H1 (cell line): ENCODE data around the gene SLC25A47. TPM values are rescaled to one million over a fixed set of nuclear protein-coding genes. Genes with fewer than 3 reads are reported as not detected.

ENCODE experiments used
- CTCF ChIA-PET: fragments of 300-600 bp; sonication (Branson Sonifier 250); formaldehyde crosslinking; loops from one replicate; lab custom pipeline; 2021; ENCODE audit not compliant: partially characterized antibody; lab: Charles Lee
- POLR2A ChIA-PET: fragments of 300-600 bp; sonication (Branson Sonifier 250); formaldehyde crosslinking; loops from one replicate; lab custom pipeline; 2021; ENCODE audit warnings: inconsistent platforms; ENCODE audit not compliant: partially characterized antibody; lab: Charles Lee
- DNase-seq, 2 experiments: peaks; one replicate each; pipeline versions ENCODE4 v3.0.0 to v3.0.0-alpha.2; 2010 to 2022; ENCODE audit warnings: low spot score in 2 of 2, low read depth in 1 of 2, mixed read lengths in 1 of 2
- FAIRE-seq: peaks from 2 replicates; lab custom pipeline; 2011; peaks lifted over from hg19 to GRCh38; lab: Jason Lieb, UNC
- H2AFZ ChIP-seq: 2 replicates; pipeline ENCODE4 v1.8.1; 2012; ENCODE audit warnings: low read length, inconsistent platforms
- H2AK5ac ChIP-seq: 2 replicates; pipeline ENCODE4 v1.6.1; 2013; ENCODE audit warnings: low read depth, low read length
- H2BK120ac ChIP-seq: replicated peaks from 2 replicates; pipeline ENCODE3; 2013; ENCODE audit warnings: low read depth, low read length, inconsistent platforms
- H2BK12ac ChIP-seq: 2 replicates; pipeline ENCODE4 v1.6.1; 2013; ENCODE audit warnings: low read depth, low read length
- H2BK15ac ChIP-seq: 2 replicates; pipeline ENCODE4 v1.6.1; 2013; ENCODE audit warnings: low read length
- H2BK20ac ChIP-seq: 2 replicates; pipeline ENCODE4 v1.6.1; 2013; ENCODE audit warnings: low read length
- H2BK5ac ChIP-seq: 2 replicates; pipeline ENCODE4 v1.6.1; 2013; ENCODE audit warnings: low read depth, low read length
- H3K14ac ChIP-seq: 2 replicates; pipeline ENCODE4 v1.6.1; 2013; ENCODE audit warnings: inconsistent platforms; ENCODE audit not compliant: insufficient read length
- H3K18ac ChIP-seq: 2 replicates; pipeline ENCODE4 v1.6.1; 2013; ENCODE audit warnings: low read length; ENCODE audit errors: extremely low read depth
- H3K23ac ChIP-seq: 2 replicates; pipeline ENCODE4 v1.6.1; 2013; ENCODE audit warnings: inconsistent platforms; ENCODE audit not compliant: insufficient read length
- H3K23me2 ChIP-seq: 2 replicates; pipeline ENCODE4 v1.6.1; 2013; ENCODE audit warnings: low read depth, low read length
- H3K27ac ChIP-seq: 2 replicates; pipeline ENCODE4 v1.6.1; 2011; ENCODE audit warnings: low read depth, low read length, inconsistent platforms
- H3K27me3 ChIP-seq, 4 experiments: replicated peaks in 1 of 4; 1 replicate in 1 of 4; 2 replicates in 3 of 4; pipeline versions ENCODE4 v1.6.1 to v1.8.1; 2011 to 2013; ENCODE audit warnings: low read length in 3 of 4, mild to moderate bottlenecking in 3 of 4, inconsistent platforms in 2 of 4, mixed read lengths in 2 of 4, moderate library complexity in 1 of 4; ENCODE audit not compliant: control insufficient read depth in 3 of 4, insufficient read depth in 3 of 4; ENCODE audit errors: extremely low read depth in 1 of 4
- H3K36me3 ChIP-seq, 4 experiments: 2 replicates each; pipeline versions ENCODE4 v1.6.1 to v1.8.1; 2011 to 2013; ENCODE audit warnings: mild to moderate bottlenecking in 4 of 4, low read length in 3 of 4, moderate library complexity in 2 of 4, control low read depth in 1 of 4, inconsistent platforms in 1 of 4; ENCODE audit not compliant: insufficient read depth in 4 of 4, control insufficient read depth in 2 of 4
- H3K4ac ChIP-seq: replicated peaks from 2 replicates; pipeline ENCODE3; 2013; ENCODE audit warnings: low read length, low read depth, mixed read lengths, inconsistent platforms; ENCODE audit not compliant: insufficient read length
- H3K4me1 ChIP-seq, 4 experiments: replicated peaks in 1 of 4; 1 replicate in 1 of 4; 2 replicates in 3 of 4; pipeline versions ENCODE4 v1.6.1 to v1.8.1; 2011 to 2013; ENCODE audit warnings: low read length in 3 of 4, inconsistent platforms in 2 of 4, mixed read lengths in 1 of 4; ENCODE audit not compliant: insufficient read depth in 4 of 4, control insufficient read depth in 3 of 4
- H3K4me2 ChIP-seq, 2 experiments: 2 replicates each; pipeline versions ENCODE4 v1.6.1 to v1.8.1; 2011 to 2013; ENCODE audit warnings: low read depth in 2 of 2, low read length in 2 of 2, control low read depth in 1 of 2, inconsistent platforms in 1 of 2, mild to moderate bottlenecking in 1 of 2; ENCODE audit not compliant: insufficient read depth in 1 of 2
- H3K4me3 ChIP-seq, 4 experiments: fragments of 200-600, 300-600 bp in 1 of 4; sonication (generic), shearing (Covaris generic), sonication (Bioruptor Twin) in 1 of 4; 2 replicates each; pipeline versions ENCODE4 v1.5.1 to v1.8.1; 2011 to 2016; ENCODE audit warnings: low read length in 4 of 4, low read depth in 3 of 4, control low read depth in 2 of 4, inconsistent platforms in 2 of 4, mild to moderate bottlenecking in 2 of 4, mixed read lengths in 1 of 4, moderate library complexity in 1 of 4; ENCODE audit not compliant: insufficient read depth in 2 of 4; ENCODE audit errors: extremely low read depth in 1 of 4
- H3K56ac ChIP-seq: replicated peaks from 2 replicates; pipeline ENCODE3; 2013; ENCODE audit warnings: low read depth, mild to moderate bottlenecking, mixed read lengths, low read length, inconsistent platforms; ENCODE audit not compliant: insufficient read length
- H3K79me1 ChIP-seq: 2 replicates; pipeline ENCODE4 v1.6.1; 2013; ENCODE audit warnings: low read depth, low read length, control low read depth
- H3K79me2 ChIP-seq, 2 experiments: 2 replicates each; pipeline versions ENCODE4 v1.6.1 to v1.8.1; 2012 to 2013; ENCODE audit warnings: low read length in 2 of 2, mild to moderate bottlenecking in 2 of 2, inconsistent platforms in 1 of 2; ENCODE audit not compliant: insufficient read depth in 2 of 2, control insufficient read depth in 1 of 2
- H3K9ac ChIP-seq, 4 experiments: replicated peaks in 1 of 4; 1 replicate in 1 of 4; 2 replicates in 3 of 4; pipeline versions ENCODE4 v1.6.1 to v1.8.1; 2011 to 2013; ENCODE audit warnings: low read depth in 3 of 4, low read length in 3 of 4, control low read depth in 2 of 4, mild to moderate bottlenecking in 2 of 4, moderate library complexity in 2 of 4, inconsistent platforms in 1 of 4; ENCODE audit errors: extremely low read depth in 1 of 4
- H3K9me3 ChIP-seq, 2 experiments: 2 replicates each; pipeline versions ENCODE4 v1.6.1 to v1.8.1; 2012 to 2013; ENCODE audit warnings: mild to moderate bottlenecking in 2 of 2, moderate library complexity in 2 of 2, control low read depth in 1 of 2, inconsistent platforms in 1 of 2, low read depth in 1 of 2, low read length in 1 of 2, mixed read lengths in 1 of 2; ENCODE audit not compliant: insufficient read depth in 2 of 2
- H4K20me1 ChIP-seq, 2 experiments: replicated peaks in 1 of 2; 2 replicates each; pipeline versions ENCODE3 to v1.8.1; 2011 to 2013; ENCODE audit warnings: inconsistent platforms in 2 of 2, low read length in 2 of 2, mild to moderate bottlenecking in 1 of 2; ENCODE audit not compliant: insufficient read depth in 2 of 2, control insufficient read depth in 1 of 2
- H4K5ac ChIP-seq: 2 replicates; pipeline ENCODE4 v1.6.1; 2013; ENCODE audit warnings: low read length, low read depth, mixed read lengths, inconsistent platforms; ENCODE audit not compliant: insufficient read length
- H4K8ac ChIP-seq: 2 replicates; pipeline ENCODE4 v1.8.0; 2013; ENCODE audit warnings: mild to moderate bottlenecking, moderate library complexity, low read length, inconsistent platforms; ENCODE audit not compliant: insufficient read depth; ENCODE audit errors: extremely low read depth
- H4K91ac ChIP-seq: replicated peaks from 2 replicates; pipeline ENCODE3; 2013; ENCODE audit warnings: low read length, mixed read lengths, inconsistent platforms; ENCODE audit not compliant: insufficient read length
- ASH2L ChIP-seq: fragments of 200-600, 300-600 bp; sonication (generic); IDR thresholded peaks from one replicate; pipeline ENCODE4 v1.7.1; 2017; ENCODE audit warnings: low read length
- EZH2 ChIP-seq: fragments of 200-600 bp; sonication (generic); IDR thresholded peaks from 2 replicates; pipeline ENCODE4 v1.7.1; 2012; ENCODE audit warnings: low read depth, mild to moderate bottlenecking, moderate library complexity, low read length, inconsistent platforms; ENCODE audit not compliant: severe bottlenecking
- KDM1A ChIP-seq: fragments of 200-600, 300-600 bp; sonication (generic); IDR thresholded peaks from 2 replicates; pipeline ENCODE4 v1.7.1; 2016; ENCODE audit warnings: mild to moderate bottlenecking, low read length, borderline replicate concordance
- KDM4A ChIP-seq: IDR thresholded peaks from one replicate; pipeline ENCODE4 v1.7.1; 2012; ENCODE audit warnings: low read depth, mild to moderate bottlenecking, moderate library complexity, low read length, inconsistent platforms; ENCODE audit not compliant: severe bottlenecking
- NRF1 ChIP-seq: IDR thresholded peaks from 2 replicates; pipeline ENCODE4 v1.6.1; 2011; ENCODE audit warnings: mild to moderate bottlenecking, low read depth, low read length, improper control_type of control experiment
- SIRT6 ChIP-seq: IDR thresholded peaks from one replicate; pipeline ENCODE4 v1.7.1; 2012; ENCODE audit warnings: low read length, inconsistent platforms
- TBP ChIP-seq: IDR thresholded peaks from 2 replicates; pipeline ENCODE4 v1.6.1; 2011; ENCODE audit warnings: low read depth, low read length, improper control_type of control experiment
- TCF12 ChIP-seq: IDR thresholded peaks from 2 replicates; pipeline ENCODE4 v1.6.1; 2011; ENCODE audit warnings: low read depth, mild to moderate bottlenecking, low read length
- YY1 ChIP-seq: IDR thresholded peaks from 2 replicates; pipeline ENCODE4 v1.6.1; 2011; ENCODE audit warnings: low read depth, mild to moderate bottlenecking, low read length
- ZNF274 ChIP-seq: IDR thresholded peaks from 2 replicates; pipeline ENCODE4 v1.7.0; 2012; ENCODE audit warnings: low read length, borderline replicate concordance; ENCODE audit errors: extremely low read depth
- WGBS, 2 experiments: shearing (Covaris generic) in 1 of 2; methylation state at CpG; one replicate each; pipeline versions ENCODE4 v1.1.6 to v1.1.7; 2013 to 2015; ENCODE audit warnings: low lambda C conversion rate in 2 of 2, mixed read lengths in 2 of 2, inconsistent platforms in 1 of 2, low coverage in 1 of 2, missing lambda C conversion rate in 1 of 2; ENCODE audit not compliant: insufficient replicate concordance in 2 of 2, insufficient coverage in 1 of 2, insufficient read length in 1 of 2; ENCODE audit errors: extremely low coverage in 1 of 2, missing lambda C conversion rate in 1 of 2; 5-methylcytosine and 5-hydroxymethylcytosine counted together
- polyA plus RNA-seq, 7 experiments: library from polyadenylated mRNA; depleted of rRNA in 3 of 7; stranded (reverse) in 5 of 7; unstranded in 2 of 7; fragments of >200 nt in 5 of 7; fragments of 200-250 nt in 2 of 7; gene quantifications; 1 replicate in 5 of 7; 2 replicates in 1 of 7; 4 replicates in 1 of 7; pipeline versions ENCODE4 v1.2.1 to v1.2.3, GENCODE V29; 2011 to 2013; ENCODE audit warnings: missing spikeins in 2 of 7, mixed read lengths in 2 of 7
- total RNA-seq: library from RNA; stranded (reverse); fragmentation: NEBNext Ultra II Directional; extraction: Animal tissue kit (Norgen Biotek cat#: 25700); gene quantifications from 2 replicates; pipeline ENCODE4 v1.2.1, GENCODE V29; 2021
- TF ChIP-seq, protein P1 (sequence below): IDR thresholded peaks from 2 replicates; pipeline ENCODE4 v1.6.1; 2012; ENCODE audit warnings: low read length, inconsistent platforms
- TF ChIP-seq, protein P2 (sequence below): IDR thresholded peaks from 2 replicates; pipeline ENCODE4 v1.6.1; 2011; ENCODE audit warnings: low read depth, mild to moderate bottlenecking, low read length; ENCODE audit not compliant: insufficient read depth

Gene SLC25A47
- total and polyA plus RNA-seq, 2 of the 8 experiments (the other 6 are each of a cell fraction or from before 2014, with no cell fraction given), result not detected

DNA sequence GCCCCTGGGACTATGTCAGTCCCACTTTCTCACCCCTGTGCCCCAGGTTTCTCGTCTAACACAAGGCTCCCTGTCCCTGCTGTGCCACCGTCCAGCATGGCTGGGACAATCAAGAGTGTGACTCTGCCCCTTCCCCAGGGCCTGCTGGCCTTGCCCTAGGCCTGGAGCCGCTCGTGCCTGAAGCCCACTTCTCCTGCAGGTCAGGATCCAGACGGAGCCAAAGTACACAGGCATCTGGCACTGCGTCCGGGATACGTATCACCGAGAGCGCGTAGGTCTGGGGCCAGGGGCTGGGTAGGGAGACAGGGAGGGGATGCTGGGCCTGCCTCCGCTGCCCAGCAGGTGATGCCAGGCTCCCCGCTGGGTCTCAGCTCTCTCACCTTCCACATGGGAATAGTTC, 2.8 kb downstream of the SLC25A47 start:
- Histone ChIP-seq H3K56ac (no peak overlapping the region), H4K8ac (no peak overlapping the region), H3K79me2 (no peaks in the 10 kb centered on the region), H2AK5ac (no peak overlapping the region), H3K4me3 (no peak overlapping the region), H2AFZ (no peak overlapping the region), H2BK5ac (no peak overlapping the region), H4K20me1 (no peaks in the 10 kb centered on the region), H4K91ac (no peak overlapping the region), H3K79me1 (no peaks in the 10 kb centered on the region), H3K9ac (no peak overlapping the region), H3K23me2 (no peaks in the 10 kb centered on the region; the same call in 1 of the 2 replicates), H3K18ac (no peak overlapping the region), H3K9me3 (no peaks in the 10 kb centered on the region), H2BK120ac (no peak overlapping the region), H3K4ac (no peak overlapping the region), H4K5ac (no peak overlapping the region), H2BK20ac (no peak overlapping the region), H3K23ac (no peak overlapping the region), H2BK15ac (no peak overlapping the region), H3K27ac (no peak overlapping the region), H3K4me1 (peaks cover 0 to 4% (median 0%) of the 10 kb centered on the region in 4 experiments; a peak in 1 of 7 replicates), H3K4me2 (no peak overlapping the region), H3K14ac (no peak overlapping the region), H3K27me3 (no peaks in the 10 kb centered on the region), H3K36me3 (no peaks in the 10 kb centered on the region), H2BK12ac (no peak overlapping the region)
- 93% methylated on average over 13 of the region's 13 CpGs; no CpG with 5 or more reads in 1 of the 2 experiments for WGBS, 2 experiments
- CTCF ChIA-PET, result interaction anchor here (0.6 kb wide), 1 partner anchor 213 kb away, joined by 3 read pairs; no protein-coding TSS in a partner anchor
- FAIRE-seq (no peak), DNase-seq (no peak)
- POLR2A ChIA-PET, result interaction anchor here (1.0 to 1.2 kb wide), 2 partner anchors 23 to 45 kb away, joined by 3 read pairs; no protein-coding TSS in a partner anchor
- no peak for TF ChIP-seq ZNF274
- no peak for TF ChIP-seq ASH2L
- TF ChIP-seq NRF1, result no peak
- no peak for TF ChIP-seq KDM1A
- TF ChIP-seq SIRT6, result no peak
- TF ChIP-seq EZH2, result no peak
- no peak for TF ChIP-seq YY1
- no peak for TF ChIP-seq TBP
- TF ChIP-seq, protein P1, sequence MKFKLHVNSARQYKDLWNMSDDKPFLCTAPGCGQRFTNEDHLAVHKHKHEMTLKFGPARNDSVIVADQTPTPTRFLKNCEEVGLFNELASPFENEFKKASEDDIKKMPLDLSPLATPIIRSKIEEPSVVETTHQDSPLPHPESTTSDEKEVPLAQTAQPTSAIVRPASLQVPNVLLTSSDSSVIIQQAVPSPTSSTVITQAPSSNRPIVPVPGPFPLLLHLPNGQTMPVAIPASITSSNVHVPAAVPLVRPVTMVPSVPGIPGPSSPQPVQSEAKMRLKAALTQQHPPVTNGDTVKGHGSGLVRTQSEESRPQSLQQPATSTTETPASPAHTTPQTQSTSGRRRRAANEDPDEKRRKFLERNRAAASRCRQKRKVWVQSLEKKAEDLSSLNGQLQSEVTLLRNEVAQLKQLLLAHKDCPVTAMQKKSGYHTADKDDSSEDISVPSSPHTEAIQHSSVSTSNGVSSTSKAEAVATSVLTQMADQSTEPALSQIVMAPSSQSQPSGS, result no peak
- TF ChIP-seq, protein P2, sequence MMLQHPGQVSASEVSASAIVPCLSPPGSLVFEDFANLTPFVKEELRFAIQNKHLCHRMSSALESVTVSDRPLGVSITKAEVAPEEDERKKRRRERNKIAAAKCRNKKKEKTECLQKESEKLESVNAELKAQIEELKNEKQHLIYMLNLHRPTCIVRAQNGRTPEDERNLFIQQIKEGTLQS, result no peak
- TF ChIP-seq TCF12, result no peak
- TF ChIP-seq KDM4A, result no peak
